GM12878 (cell line): ENCODE data around the gene LMAN2L. TPM values are rescaled to one million over a fixed set of nuclear protein-coding genes. Genes with fewer than 3 reads are reported as not detected.

Experiments
- KLF5 ChIP-seq: fragments of 450-650 bp; IDR thresholded peaks from 2 replicates; pipeline ENCODE4 v1.6.1; 2014; ENCODE audit warnings: mild to moderate bottlenecking; ENCODE audit not compliant: partially characterized antibody
- SMARCA5 ChIP-seq: fragments of 450-650 bp; IDR thresholded peaks from 2 replicates; pipeline ENCODE4 v1.6.1; 2017; ENCODE audit warnings: mild to moderate bottlenecking
- SREBF1 ChIP-seq: IDR thresholded peaks from 2 replicates; pipeline ENCODE4 v1.6.1; 2012; ENCODE audit warnings: mild to moderate bottlenecking, low read length
- YBX1 ChIP-seq: fragments of 450-650 bp; IDR thresholded peaks from 2 replicates; pipeline ENCODE4 v1.6.1; 2016; ENCODE audit warnings: antibody characterized with exemption
- ZBED1 ChIP-seq: IDR thresholded peaks from 2 replicates; pipeline ENCODE4 v1.6.1; 2016; ENCODE audit warnings: borderline replicate concordance
- polyA plus RNA-seq, 11 experiments: library from polyadenylated mRNA; depleted of rRNA in 4 of 11; unstranded in 6 of 11; stranded (reverse) in 5 of 11; fragments of >200 nt; fragmentation: Nextera tagmentation in 4 of 11; fragmentation: Illumina TruSeq in 1 of 11; extraction: Ambion mirVana in 4 of 11; extraction: Trizol in 1 of 11; gene quantifications; 1 replicate in 1 of 11; 2 replicates in 10 of 11; pipeline versions ENCODE4 v1.2.1 to v1.2.3, GENCODE V29; 2011 to 2016; ENCODE audit warnings: inconsistent platforms in 2 of 11, missing spikeins in 2 of 11, low read depth in 1 of 11
- total RNA-seq, 4 experiments: library from RNA; depleted of rRNA in 3 of 4; stranded (reverse); fragments of >200 nt in 3 of 4; fragmentation: Illumina TruSeq in 1 of 4; extraction: Trizol in 1 of 4; gene quantifications; 2 replicates each; pipeline versions ENCODE4 v1.2.1 to v1.2.3, GENCODE V29; 2013 to 2021
- TF ChIP-seq, protein P1 (sequence below): fragments of 450-650 bp; IDR thresholded peaks from 2 replicates; pipeline ENCODE4 v1.6.1; 2017; ENCODE audit warnings: mild to moderate bottlenecking, moderate library complexity
- TF ChIP-seq, protein P2 (sequence below): fragments of 150-350 bp; IDR thresholded peaks from 2 replicates; pipeline ENCODE4 v1.6.1; 2016; ENCODE audit warnings: low read depth, low read length

The LMAN2L gene
- total and polyA plus RNA-seq, 10 of the 15 experiments (the other 5 are each of a cell fraction or from before 2014, with no cell fraction given): 5.7 to 16.3 (median 10.7) TPM

DNA sequence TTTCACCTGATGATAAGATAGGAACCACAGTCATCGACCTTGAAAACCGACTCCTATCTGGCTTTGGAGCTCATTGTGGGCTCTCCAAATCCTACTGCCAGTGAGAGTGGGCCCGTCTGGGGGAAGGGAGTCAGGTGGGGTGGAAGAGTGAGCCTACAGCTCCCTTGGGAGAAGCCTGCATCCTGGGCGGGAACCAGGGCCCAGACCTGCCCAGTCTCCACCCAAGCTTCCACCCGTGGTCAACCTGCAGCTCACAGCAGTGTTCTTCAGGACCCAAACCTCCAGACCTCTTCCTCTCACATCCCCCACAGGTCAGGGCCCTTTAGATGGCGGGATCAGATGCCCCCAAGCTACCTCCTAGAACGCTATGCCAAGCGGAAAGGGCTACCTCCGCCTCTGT, 40.2 kb downstream of the LMAN2L start (continued):
- TF ChIP-seq, protein P1, sequence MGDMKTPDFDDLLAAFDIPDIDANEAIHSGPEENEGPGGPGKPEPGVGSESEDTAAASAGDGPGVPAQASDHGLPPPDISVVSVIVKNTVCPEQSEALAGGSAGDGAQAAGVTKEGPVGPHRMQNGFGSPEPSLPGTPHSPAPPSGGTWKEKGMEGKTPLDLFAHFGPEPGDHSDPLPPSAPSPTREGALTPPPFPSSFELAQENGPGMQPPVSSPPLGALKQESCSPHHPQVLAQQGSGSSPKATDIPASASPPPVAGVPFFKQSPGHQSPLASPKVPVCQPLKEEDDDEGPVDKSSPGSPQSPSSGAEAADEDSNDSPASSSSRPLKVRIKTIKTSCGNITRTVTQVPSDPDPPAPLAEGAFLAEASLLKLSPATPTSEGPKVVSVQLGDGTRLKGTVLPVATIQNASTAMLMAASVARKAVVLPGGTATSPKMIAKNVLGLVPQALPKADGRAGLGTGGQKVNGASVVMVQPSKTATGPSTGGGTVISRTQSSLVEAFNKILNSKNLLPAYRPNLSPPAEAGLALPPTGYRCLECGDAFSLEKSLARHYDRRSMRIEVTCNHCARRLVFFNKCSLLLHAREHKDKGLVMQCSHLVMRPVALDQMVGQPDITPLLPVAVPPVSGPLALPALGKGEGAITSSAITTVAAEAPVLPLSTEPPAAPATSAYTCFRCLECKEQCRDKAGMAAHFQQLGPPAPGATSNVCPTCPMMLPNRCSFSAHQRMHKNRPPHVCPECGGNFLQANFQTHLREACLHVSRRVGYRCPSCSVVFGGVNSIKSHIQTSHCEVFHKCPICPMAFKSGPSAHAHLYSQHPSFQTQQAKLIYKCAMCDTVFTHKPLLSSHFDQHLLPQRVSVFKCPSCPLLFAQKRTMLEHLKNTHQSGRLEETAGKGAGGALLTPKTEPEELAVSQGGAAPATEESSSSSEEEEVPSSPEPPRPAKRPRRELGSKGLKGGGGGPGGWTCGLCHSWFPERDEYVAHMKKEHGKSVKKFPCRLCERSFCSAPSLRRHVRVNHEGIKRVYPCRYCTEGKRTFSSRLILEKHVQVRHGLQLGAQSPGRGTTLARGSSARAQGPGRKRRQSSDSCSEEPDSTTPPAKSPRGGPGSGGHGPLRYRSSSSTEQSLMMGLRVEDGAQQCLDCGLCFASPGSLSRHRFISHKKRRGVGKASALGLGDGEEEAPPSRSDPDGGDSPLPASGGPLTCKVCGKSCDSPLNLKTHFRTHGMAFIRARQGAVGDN: no peak
- no peak for TF ChIP-seq ZBED1
- TF ChIP-seq, protein P2, sequence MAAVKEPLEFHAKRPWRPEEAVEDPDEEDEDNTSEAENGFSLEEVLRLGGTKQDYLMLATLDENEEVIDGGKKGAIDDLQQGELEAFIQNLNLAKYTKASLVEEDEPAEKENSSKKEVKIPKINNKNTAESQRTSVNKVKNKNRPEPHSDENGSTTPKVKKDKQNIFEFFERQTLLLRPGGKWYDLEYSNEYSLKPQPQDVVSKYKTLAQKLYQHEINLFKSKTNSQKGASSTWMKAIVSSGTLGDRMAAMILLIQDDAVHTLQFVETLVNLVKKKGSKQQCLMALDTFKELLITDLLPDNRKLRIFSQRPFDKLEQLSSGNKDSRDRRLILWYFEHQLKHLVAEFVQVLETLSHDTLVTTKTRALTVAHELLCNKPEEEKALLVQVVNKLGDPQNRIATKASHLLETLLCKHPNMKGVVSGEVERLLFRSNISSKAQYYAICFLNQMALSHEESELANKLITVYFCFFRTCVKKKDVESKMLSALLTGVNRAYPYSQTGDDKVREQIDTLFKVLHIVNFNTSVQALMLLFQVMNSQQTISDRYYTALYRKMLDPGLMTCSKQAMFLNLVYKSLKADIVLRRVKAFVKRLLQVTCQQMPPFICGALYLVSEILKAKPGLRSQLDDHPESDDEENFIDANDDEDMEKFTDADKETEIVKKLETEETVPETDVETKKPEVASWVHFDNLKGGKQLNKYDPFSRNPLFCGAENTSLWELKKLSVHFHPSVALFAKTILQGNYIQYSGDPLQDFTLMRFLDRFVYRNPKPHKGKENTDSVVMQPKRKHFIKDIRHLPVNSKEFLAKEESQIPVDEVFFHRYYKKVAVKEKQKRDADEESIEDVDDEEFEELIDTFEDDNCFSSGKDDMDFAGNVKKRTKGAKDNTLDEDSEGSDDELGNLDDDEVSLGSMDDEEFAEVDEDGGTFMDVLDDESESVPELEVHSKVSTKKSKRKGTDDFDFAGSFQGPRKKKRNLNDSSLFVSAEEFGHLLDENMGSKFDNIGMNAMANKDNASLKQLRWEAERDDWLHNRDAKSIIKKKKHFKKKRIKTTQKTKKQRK: no peak
- no peak for TF ChIP-seq YBX1
- TF ChIP-seq SREBF1: no peak
- TF ChIP-seq SMARCA5: no peak
- no peak for TF ChIP-seq KLF5
